Immature natural killer cell (primary cell): Measurements from ENCODE around the gene AFAP1. TPM values are rescaled to one million over a fixed set of nuclear protein-coding genes. Genes with fewer than 3 reads are reported as not detected.

ENCODE experiments used
- DNase-seq, 3 donors: peaks; one replicate each; pipeline ENCODE4 v3.0.0; 2022; ENCODE audit warnings: mixed read lengths in 1 of 3
- H3K27ac Mint-ChIP-seq, 6 donors: one replicate each; pipeline ENCODE4 v1.8.0; 2020; ENCODE audit warnings: mixed read lengths in 6 of 6, mild to moderate bottlenecking in 5 of 6, inconsistent platforms in 4 of 6, moderate library complexity in 3 of 6
- H3K27me3 Mint-ChIP-seq, 3 donors: one replicate each; pipeline ENCODE4 v1.8.0; 2020 to 2021; ENCODE audit warnings: low read depth in 3 of 3, mild to moderate bottlenecking in 3 of 3, mixed read lengths in 3 of 3, moderate library complexity in 3 of 3, inconsistent platforms in 1 of 3
- H3K36me3 Mint-ChIP-seq, 3 donors: one replicate each; pipeline ENCODE4 v1.8.0; 2020; ENCODE audit warnings: mixed read lengths in 3 of 3, inconsistent platforms in 2 of 3, mild to moderate bottlenecking in 2 of 3
- H3K4me1 Mint-ChIP-seq, 2 donors: one replicate each; pipeline ENCODE4 v1.8.0; 2020; ENCODE audit warnings: inconsistent platforms in 2 of 2, mild to moderate bottlenecking in 2 of 2, mixed read lengths in 2 of 2, moderate library complexity in 1 of 2
- H3K4me3 Mint-ChIP-seq, 5 donors: one replicate each; pipeline ENCODE4 v1.8.0; 2020; ENCODE audit warnings: mild to moderate bottlenecking in 5 of 5, mixed read lengths in 5 of 5, inconsistent platforms in 3 of 5, moderate library complexity in 3 of 5
- H3K9me3 Mint-ChIP-seq, 6 donors: one replicate each; pipeline ENCODE4 v1.8.0; 2020; ENCODE audit warnings: mild to moderate bottlenecking in 6 of 6, mixed read lengths in 6 of 6, inconsistent platforms in 4 of 6, moderate library complexity in 3 of 6
- polyA plus RNA-seq, 3 donors: library from polyadenylated mRNA; unstranded; fragments of 300-500 nt; fragmentation: Illumina TruSeq; gene quantifications; one replicate each; pipeline ENCODE4 v1.2.3, GENCODE V29; 2021

Gene AFAP1
- polyA plus RNA-seq, 3 donors from 2014 or later = 0.32 to 1.2 TPM; not detected in 1

DNA sequence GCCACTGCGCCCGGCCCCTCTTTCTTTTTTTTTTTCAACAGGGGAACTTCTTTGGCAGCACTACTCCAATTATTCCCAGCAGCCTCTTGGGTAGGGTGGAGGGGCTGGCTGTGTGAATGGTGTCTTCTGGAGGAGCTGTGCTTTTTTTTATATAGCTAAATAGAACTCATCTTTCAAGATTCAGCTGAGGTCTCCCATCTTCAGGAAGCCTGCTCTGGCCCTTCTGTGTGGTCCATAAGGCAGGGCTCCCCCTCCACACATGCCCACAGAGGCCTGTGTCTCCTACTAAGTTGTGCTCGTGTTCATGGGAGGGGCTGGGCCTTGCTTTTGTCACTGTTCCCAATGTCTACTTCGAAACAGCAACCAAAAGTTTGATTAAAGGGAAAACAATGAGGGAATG is 116.8 kb downstream of the AFAP1 start:
- Mint-ChIP-seq H3K4me1 (peaks cover 11 to 18% of the 10 kb centered on the region in 2 donors), H3K4me3 (no peak overlapping the region), H3K27me3 (peaks cover 3 to 8% (median 4%) of the 10 kb centered on the region in 3 donors), H3K27ac (no peak overlapping the region), H3K9me3 (no peaks in the 10 kb centered on the region), H3K36me3 (peaks cover 4 to 12% (median 5%) of the 10 kb centered on the region in 3 donors)
- no peak for DNase-seq

- H3K4me3 Mint-ChIP-seq = no peak overlapping the region
- peaks cover 4 to 12% (median 5%) of the 10 kb centered on the region in 3 donors for H3K36me3 Mint-ChIP-seq
- H3K27me3 Mint-ChIP-seq = peaks cover 3 to 8% (median 4%) of the 10 kb centered on the region in 3 donors
These were observed 117.5 kb downstream of the AFAP1 start for GRCh38 chr4:7822137-7822505.

DNA sequence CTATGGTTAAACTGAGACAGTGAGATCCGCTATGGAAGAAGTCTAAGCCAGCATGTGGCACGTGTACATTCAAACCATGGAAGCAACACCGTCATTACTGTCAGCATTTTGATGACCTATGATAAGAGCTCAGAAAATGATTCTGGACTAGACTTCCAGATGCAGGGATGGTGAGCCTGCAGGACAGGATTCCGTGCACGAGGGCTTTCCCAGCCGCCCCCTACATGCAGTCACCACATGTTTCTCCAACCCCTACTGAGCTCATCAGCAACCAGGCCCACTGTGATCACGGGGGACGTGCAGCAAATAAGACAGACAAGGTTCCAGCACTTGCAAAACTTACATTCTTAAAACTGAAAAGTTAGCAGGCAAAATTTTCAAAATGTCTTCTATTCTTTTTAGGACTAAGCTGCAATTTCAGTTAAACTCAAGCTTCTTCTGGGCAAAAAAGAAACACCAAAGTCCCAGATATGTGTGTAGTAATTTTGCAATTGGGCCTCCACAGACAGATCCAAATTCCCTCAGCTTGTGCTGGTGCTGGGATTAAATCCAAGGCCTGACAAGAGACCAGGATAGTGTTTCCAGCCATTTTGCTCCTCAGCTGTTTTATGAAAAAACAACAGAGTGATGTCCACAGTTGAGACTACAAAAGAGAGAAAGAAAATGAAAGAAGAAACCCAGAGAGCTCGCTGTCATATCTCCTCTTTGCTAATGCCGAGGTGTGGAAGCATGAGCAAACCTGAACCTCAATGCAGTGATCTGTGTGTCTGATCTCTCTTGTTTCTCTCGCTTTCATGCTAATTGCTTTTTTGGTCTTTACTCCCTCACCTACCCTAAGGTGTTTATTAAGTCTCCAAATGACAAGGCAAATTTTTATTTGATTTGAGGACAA is 118.2 kb downstream of the AFAP1 start:
- H3K9me3 Mint-ChIP-seq = no peaks in the 10 kb centered on the region
- DNase-seq = no peak
- peaks cover 2 to 4% of the 10 kb centered on the region in 2 donors for H3K4me1 Mint-ChIP-seq
- no peak overlapping the region for H3K27ac Mint-ChIP-seq
- H3K27me3 Mint-ChIP-seq = peaks cover 3 to 8% (median 4%) of the 10 kb centered on the region in 3 donors
- H3K4me3 Mint-ChIP-seq = no peak overlapping the region
- peaks cover 4 to 12% (median 9%) of the 10 kb centered on the region in 3 donors for H3K36me3 Mint-ChIP-seq

More at GRCh38 chr4:7822137-7822505, 117.5 kb downstream of the AFAP1 start:
- Mint-ChIP-seq H3K4me1 (peaks cover 6 to 11% of the 10 kb centered on the region in 2 donors), H3K9me3 (no peaks in the 10 kb centered on the region), H3K27ac (no peak overlapping the region)
- DNase-seq = no peak

DNA sequence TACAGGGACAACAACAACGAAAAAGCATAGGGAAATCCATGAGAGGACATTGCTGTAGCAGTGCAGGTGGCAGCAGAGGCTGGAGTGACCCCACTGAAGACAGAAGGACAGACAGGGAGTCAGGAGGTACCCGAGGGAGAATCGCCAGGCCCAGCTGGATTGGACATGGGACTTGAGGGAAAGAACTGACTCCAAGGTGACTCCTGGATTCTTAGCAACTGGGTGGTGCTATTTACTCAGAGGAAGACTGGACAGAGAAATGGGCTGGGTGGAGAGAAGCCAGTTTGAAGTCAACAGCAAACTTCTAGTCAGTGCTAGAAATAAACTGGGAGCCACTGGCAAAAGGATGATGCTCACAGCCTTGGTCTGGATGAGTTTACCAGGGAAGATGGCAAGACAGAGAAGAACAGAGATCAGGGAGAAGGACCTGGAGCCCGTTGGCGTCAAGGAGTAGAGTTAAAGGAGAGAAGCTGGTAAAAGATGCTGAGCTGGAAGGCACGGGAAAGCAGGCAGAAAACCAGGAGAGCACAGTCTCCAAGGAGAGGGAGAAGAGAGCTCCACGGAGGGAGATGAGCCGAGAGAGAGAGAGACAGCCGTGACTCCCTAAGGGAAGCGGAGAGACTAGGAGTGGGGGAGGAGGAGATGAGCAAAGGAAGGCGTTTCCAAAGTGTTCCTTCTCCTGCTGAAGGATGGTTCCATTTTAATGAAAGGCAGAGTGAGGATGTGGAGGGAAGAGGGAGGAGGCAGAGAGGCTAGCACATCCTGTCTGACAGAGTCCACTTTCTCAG is 119.4 kb downstream of the AFAP1 start:
- Mint-ChIP-seq H3K36me3 (peaks cover 8 to 16% (median 12%) of the 10 kb centered on the region in 3 donors), H3K27me3 (peaks cover 3 to 4% (median 4%) of the 10 kb centered on the region in 3 donors), H3K27ac (no peak overlapping the region), H3K4me1 (no peaks in the 10 kb centered on the region), H3K4me3 (no peak overlapping the region), H3K9me3 (no peaks in the 10 kb centered on the region)
- no peak for DNase-seq

GRCh38 chr4:7819446-7819845 is 120.2 kb downstream of the AFAP1 start:
- no peaks in the 10 kb centered on the region for H3K4me1 Mint-ChIP-seq
- H3K27ac Mint-ChIP-seq = no peak overlapping the region

GRCh38 chr4:7818399-7818911 is 121.2 kb downstream of the AFAP1 start:
- DNase-seq = no peak
- no peak overlapping the region for H3K27ac Mint-ChIP-seq
- H3K4me1 Mint-ChIP-seq = no peaks in the 10 kb centered on the region
- peaks cover 8 to 34% (median 15%) of the 10 kb centered on the region in 3 donors for H3K36me3 Mint-ChIP-seq
- no peaks in the 10 kb centered on the region for H3K9me3 Mint-ChIP-seq
- H3K27me3 Mint-ChIP-seq = peaks cover 0 to 3% (median 2%) of the 10 kb centered on the region in 3 donors
- no peak overlapping the region for H3K4me3 Mint-ChIP-seq

More at GRCh38 chr4:7819446-7819845, 120.2 kb downstream of the AFAP1 start:
- H3K27me3 Mint-ChIP-seq = peaks cover 2 to 3% (median 2%) of the 10 kb centered on the region in 3 donors
- peaks cover 8 to 24% (median 17%) of the 10 kb centered on the region in 3 donors for H3K36me3 Mint-ChIP-seq
- no peak for DNase-seq
- H3K9me3 Mint-ChIP-seq = no peaks in the 10 kb centered on the region
- H3K4me3 Mint-ChIP-seq = no peak overlapping the region

GRCh38 chr4:7817877-7818398 is 121.7 kb downstream of the AFAP1 start:
- H3K27ac Mint-ChIP-seq = no peak overlapping the region
- H3K4me3 Mint-ChIP-seq = no peak overlapping the region
- DNase-seq = no peak
- H3K36me3 Mint-ChIP-seq = peaks cover 8 to 38% (median 17%) of the 10 kb centered on the region in 3 donors
- H3K4me1 Mint-ChIP-seq = no peaks in the 10 kb centered on the region
- H3K27me3 Mint-ChIP-seq = peaks cover 0 to 3% (median 2%) of the 10 kb centered on the region in 3 donors
- H3K9me3 Mint-ChIP-seq = no peaks in the 10 kb centered on the region

GRCh38 chr4:7816771-7817170 is 122.9 kb downstream of the AFAP1 start:
- no peak overlapping the region for H3K27ac Mint-ChIP-seq
- H3K9me3 Mint-ChIP-seq = no peaks in the 10 kb centered on the region
- peaks cover 0 to 3% (median 3%) of the 10 kb centered on the region in 3 donors for H3K27me3 Mint-ChIP-seq
- DNase-seq = no peak
- H3K4me3 Mint-ChIP-seq = no peak overlapping the region
- peaks cover 8 to 40% (median 24%) of the 10 kb centered on the region in 3 donors for H3K36me3 Mint-ChIP-seq
- H3K4me1 Mint-ChIP-seq = no peaks in the 10 kb centered on the region

- no peak for DNase-seq
- H3K36me3 Mint-ChIP-seq = peaks cover 8 to 40% (median 24%) of the 10 kb centered on the region in 3 donors
- H3K27me3 Mint-ChIP-seq = peaks cover 0 to 5% (median 4%) of the 10 kb centered on the region in 3 donors
- no peaks in the 10 kb centered on the region for H3K9me3 Mint-ChIP-seq
- no peak overlapping the region for H3K27ac Mint-ChIP-seq
- no peak overlapping the region for H3K4me3 Mint-ChIP-seq
- H3K4me1 Mint-ChIP-seq = no peaks in the 10 kb centered on the region
These were observed 123.7 kb downstream of the AFAP1 start for GRCh38 chr4:7815981-7816380.

GRCh38 chr4:7815562-7815961 is 124.1 kb downstream of the AFAP1 start:
- Mint-ChIP-seq H3K27ac (no peak overlapping the region), H3K4me1 (no peaks in the 10 kb centered on the region), H3K27me3 (peaks cover 0 to 5% (median 4%) of the 10 kb centered on the region in 3 donors), H3K4me3 (no peak overlapping the region), H3K9me3 (no peaks in the 10 kb centered on the region), H3K36me3 (peaks cover 8 to 40% (median 24%) of the 10 kb centered on the region in 3 donors)
- DNase-seq = no peak

DNA sequence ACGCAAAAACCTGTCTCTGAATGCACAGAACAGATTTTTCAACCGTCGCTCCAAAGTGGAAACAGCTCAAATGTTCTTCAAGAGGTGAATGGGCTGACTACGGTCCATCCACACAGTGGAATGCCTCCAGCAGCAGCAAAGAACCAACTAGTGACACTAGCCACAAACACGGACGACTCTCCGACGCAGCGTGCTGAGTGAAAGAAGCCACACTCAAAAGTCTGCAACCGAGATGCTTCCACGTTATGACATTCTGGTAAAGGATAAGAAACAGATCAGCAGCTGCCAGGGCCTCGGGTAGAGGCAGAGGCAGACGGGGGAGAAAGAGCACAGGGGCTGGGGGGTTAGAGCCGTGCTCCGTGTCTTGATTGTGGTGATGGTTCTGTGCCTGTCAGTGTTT is 125.2 kb downstream of the AFAP1 start:
- H3K27me3 Mint-ChIP-seq = peaks cover 0 to 5% (median 4%) of the 10 kb centered on the region in 3 donors
- no peak overlapping the region for H3K4me3 Mint-ChIP-seq
- no peak overlapping the region for H3K27ac Mint-ChIP-seq
- DNase-seq = no peak
- no peaks in the 10 kb centered on the region for H3K9me3 Mint-ChIP-seq
- H3K4me1 Mint-ChIP-seq = no peaks in the 10 kb centered on the region
- H3K36me3 Mint-ChIP-seq = peaks cover 4 to 30% (median 24%) of the 10 kb centered on the region in 3 donors

DNA sequence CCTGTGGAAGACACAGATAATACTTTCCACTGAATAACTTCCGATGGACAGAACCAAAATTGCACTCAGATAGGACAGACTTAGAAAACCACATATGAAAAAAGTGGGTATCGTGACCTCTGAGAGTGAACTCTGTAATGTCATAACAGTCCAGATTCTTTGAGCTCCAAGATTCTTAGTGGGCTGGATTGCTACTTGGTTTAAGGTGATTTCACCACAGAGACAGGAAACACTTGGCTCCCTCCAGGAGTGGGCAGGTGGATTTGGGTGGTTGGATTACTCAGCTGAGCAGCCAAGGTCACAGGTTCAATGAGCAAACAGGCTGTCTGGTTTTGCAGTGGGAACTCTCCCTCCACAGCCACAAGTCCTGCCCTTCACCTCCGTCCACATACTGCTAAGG is 126.0 kb downstream of the AFAP1 start:
- H3K36me3 Mint-ChIP-seq = peaks cover 4 to 28% (median 24%) of the 10 kb centered on the region in 3 donors
- no peaks in the 10 kb centered on the region for H3K4me1 Mint-ChIP-seq
- H3K4me3 Mint-ChIP-seq = no peak overlapping the region
- no peak for DNase-seq
- H3K27me3 Mint-ChIP-seq = peaks cover 0 to 5% (median 4%) of the 10 kb centered on the region in 3 donors
- H3K27ac Mint-ChIP-seq = no peak overlapping the region
- H3K9me3 Mint-ChIP-seq = no peaks in the 10 kb centered on the region

DNA sequence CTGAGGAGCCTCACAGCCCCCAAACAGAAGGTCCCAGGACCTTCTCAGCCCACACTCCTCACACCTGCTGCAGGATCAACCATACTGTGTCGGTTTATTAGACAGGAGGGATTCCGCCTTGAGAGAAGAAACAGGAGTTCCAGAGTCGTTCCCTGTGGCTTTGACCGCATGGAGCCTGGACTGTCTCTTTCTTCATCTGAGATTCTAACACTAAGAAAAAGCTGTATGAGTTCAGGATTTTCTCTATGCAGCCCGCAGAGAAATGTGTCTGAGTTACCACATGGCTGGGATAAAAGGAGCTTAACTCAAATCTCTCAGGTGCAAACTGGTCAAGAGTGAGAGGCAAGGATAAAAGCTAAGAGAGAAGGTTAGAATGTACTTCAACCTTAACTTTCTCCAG is 126.7 kb downstream of the AFAP1 start:
- H3K4me3 Mint-ChIP-seq = no peak overlapping the region
- peaks cover 9 to 31% (median 24%) of the 10 kb centered on the region in 3 donors for H3K36me3 Mint-ChIP-seq
- no peaks in the 10 kb centered on the region for H3K9me3 Mint-ChIP-seq
- H3K27me3 Mint-ChIP-seq = peaks cover 0 to 4% (median 2%) of the 10 kb centered on the region in 3 donors
- no peak for DNase-seq
- H3K27ac Mint-ChIP-seq = no peak overlapping the region
- no peaks in the 10 kb centered on the region for H3K4me1 Mint-ChIP-seq
